KG1 (cell line): Measurements from ENCODE around the gene SOX18.

Experiments used
- DNase-seq: peaks from one replicate; lab custom pipeline; 2025; lab: John Stamatoyannopoulos, UW

The SOX18 gene

GRCh38 chr20:64080013-64080812, 30.8 kb upstream of the SOX18 start, which contains the start of gene OPRL1:
TSS of gene OPRL1 (plus strand) at chr20:64080082. CDS start at chr20:64092721, 12,639 bp downstream.
- no peak for DNase-seq

- peak; percentile 92 for DNase-seq
Measured at GRCh38 chr20:64079273-64080012, 30.0 kb upstream of the SOX18 start, which contains the start of gene RGS19. TSS of gene RGS19 (minus strand) at chr20:64079518. CDS start at chr20:64076886, 2,632 bp downstream.

- DNase-seq = no peak
Measured at GRCh38 chr20:64078934-64079272, 29.5 kb upstream of the SOX18 start.

GRCh38 chr20:64077876-64078551, 28.6 kb upstream of the SOX18 start:
- DNase-seq = peak; percentile 67

- no peak for DNase-seq
Measured at GRCh38 chr20:64077541-64077875, 28.1 kb upstream of the SOX18 start.

GRCh38 chr20:64077094-64077493, 27.7 kb upstream of the SOX18 start:
- peak; percentile 78 for DNase-seq

GRCh38 chr20:64076061-64076997, 26.9 kb upstream of the SOX18 start:
- DNase-seq = no peak

GRCh38 chr20:64075556-64075955, 26.1 kb upstream of the SOX18 start:
- DNase-seq = no peak

- DNase-seq = no peak
Measured at GRCh38 chr20:64074963-64075362, 25.5 kb upstream of the SOX18 start.

- DNase-seq = no peak
Measured at GRCh38 chr20:64074184-64074789, 24.8 kb upstream of the SOX18 start.

GRCh38 chr20:64073476-64074183, 24.2 kb upstream of the SOX18 start:
- DNase-seq = no peak

GRCh38 chr20:64072498-64073063, 23.1 kb upstream of the SOX18 start:
- no peak for DNase-seq

GRCh38 chr20:64071341-64072332, 22.2 kb upstream of the SOX18 start:
- DNase-seq = no peak

GRCh38 chr20:64070244-64070993, 21.0 kb upstream of the SOX18 start:
- DNase-seq = no peak

- DNase-seq = no peak
Measured at GRCh38 chr20:64069614-64070243, 20.3 kb upstream of the SOX18 start.

GRCh38 chr20:64069209-64069613, 19.8 kb upstream of the SOX18 start:
- DNase-seq = no peak

GRCh38 chr20:64068386-64069208, 19.2 kb upstream of the SOX18 start:
- DNase-seq = no peak
